Neural progenitor cell (in vitro differentiated cells): ENCODE data around the gene GDPD5. TPM values are rescaled to one million over a fixed set of nuclear protein-coding genes. Genes with fewer than 3 reads are reported as not detected.

Experiments
- DNase-seq: peaks from one replicate; pipeline ENCODE4 v3.0.0-alpha.2; 2016; ENCODE audit warnings: low spot score
- H2AFZ ChIP-seq: fragments of 200-600 bp; sonication (generic); replicated peaks from 2 replicates; pipeline ENCODE4 v1.6.1; 2016; ENCODE audit warnings: antibody characterized with exemption
- H3F3A ChIP-seq: fragments of 200-600 bp; sonication (generic); 2 replicates; pipeline ENCODE4 v1.6.1; 2016; ENCODE audit warnings: antibody characterized with exemption, low read depth
- H3K27ac ChIP-seq: fragments of 200-600 bp; sonication (generic); 2 replicates; pipeline ENCODE4 v1.5.1; 2016; ENCODE audit warnings: mild to moderate bottlenecking
- H3K27me3 ChIP-seq: fragments of 200-600 bp; sonication (generic); 2 replicates; pipeline ENCODE4 v1.6.1; 2016; ENCODE audit warnings: mild to moderate bottlenecking, moderate library complexity
- H3K36me3 ChIP-seq: fragments of 200-600 bp; sonication (generic); 2 replicates; pipeline ENCODE4 v1.5.1; 2016
- H3K4me1 ChIP-seq: fragments of 200-600 bp; sonication (generic); 2 replicates; pipeline ENCODE4 v1.6.1; 2016; ENCODE audit warnings: mixed run types
- H3K4me2 ChIP-seq: fragments of 200-600 bp; sonication (generic); 2 replicates; pipeline ENCODE4 v1.6.1; 2016
- H3K4me3 ChIP-seq: fragments of 200-600 bp; sonication (generic); 2 replicates; pipeline ENCODE4 v1.5.1; 2016
- H3K79me2 ChIP-seq: fragments of 200-600 bp; sonication (generic); 2 replicates; pipeline ENCODE4 v1.6.1; 2016; ENCODE audit warnings: low read depth
- H3K9ac ChIP-seq: fragments of 200-600 bp; sonication (generic); 2 replicates; pipeline ENCODE4 v1.6.1; 2016
- H3K9me3 ChIP-seq: fragments of 200-600 bp; sonication (generic); 2 replicates; pipeline ENCODE4 v1.5.1; 2016; ENCODE audit warnings: low read depth
- H4K20me1 ChIP-seq: fragments of 200-600 bp; sonication (generic); 2 replicates; pipeline ENCODE4 v1.6.1; 2016; ENCODE audit warnings: low read depth
- H3K27ac Mint-ChIP-seq: 3 replicates; pipeline ENCODE4 v1.8.0; 2021; ENCODE audit warnings: mixed read lengths
- H3K27me3 Mint-ChIP-seq: 2 replicates; pipeline ENCODE4 v1.8.0; 2022; ENCODE audit warnings: low read depth, mild to moderate bottlenecking, inconsistent platforms, moderate library complexity, mixed read lengths; ENCODE audit not compliant: insufficient read depth
- H3K36me3 Mint-ChIP-seq: 3 replicates; pipeline ENCODE4 v1.8.0; 2021; ENCODE audit warnings: mixed read lengths
- H3K4me1 Mint-ChIP-seq: 3 replicates; pipeline ENCODE4 v1.8.0; 2021; ENCODE audit warnings: mixed read lengths
- H3K4me3 Mint-ChIP-seq: 3 replicates; pipeline ENCODE4 v1.8.0; 2021; ENCODE audit warnings: mild to moderate bottlenecking, moderate library complexity, mixed read lengths
- H3K9me3 Mint-ChIP-seq: 3 replicates; pipeline ENCODE4 v1.8.0; 2020; ENCODE audit warnings: mixed read lengths
- EZH2 ChIP-seq: fragments of 200-600 bp; sonication (generic); IDR thresholded peaks from 2 replicates; pipeline ENCODE4 v1.6.1; 2017; ENCODE audit warnings: antibody characterized with exemption, mild to moderate bottlenecking, moderate library complexity
- EZH2phosphoT487 ChIP-seq: fragments of 200-600 bp; sonication (generic); IDR thresholded peaks from 2 replicates; pipeline ENCODE4 v1.6.1; 2017; ENCODE audit warnings: antibody characterized with exemption
- total RNA-seq: library from RNA; depleted of rRNA; stranded (reverse); fragments of >200 nt; gene quantifications from 2 replicates; pipeline ENCODE4 v1.2.3, GENCODE V29; 2015; ENCODE audit warnings: low replicate concordance
- TF ChIP-seq, protein P1 (sequence below): fragments of 200-600 bp; sonication (generic); IDR thresholded peaks from 2 replicates; pipeline ENCODE4 v1.5.1; 2017; ENCODE audit warnings: antibody characterized with exemption, mild to moderate bottlenecking

Gene GDPD5
- total RNA-seq, 1 donor from 2014 or later, result 11.3 TPM

GRCh38 chr11:75403037-75403436, 122.7 kb downstream of the GDPD5 start:
- Mint-ChIP-seq H3K4me3 (no peak overlapping the region), H3K27me3 (peaks cover 7% of the 10 kb centered on the region), H3K4me1 (peaks cover 36% of the 10 kb centered on the region), H3K9me3 (no peaks in the 10 kb centered on the region), H3K36me3 (peaks cover 56% of the 10 kb centered on the region), H3K27ac (no peak overlapping the region)
- peaks cover 51% of the 10 kb centered on the region for H3K36me3 ChIP-seq
- peak overlapping the region; percentile 91 for H3K4me2 ChIP-seq
- H3K9me3 ChIP-seq, result no peaks in the 10 kb centered on the region
- no peak for TF ChIP-seq EZH2phosphoT487
- TF ChIP-seq, protein P1, sequence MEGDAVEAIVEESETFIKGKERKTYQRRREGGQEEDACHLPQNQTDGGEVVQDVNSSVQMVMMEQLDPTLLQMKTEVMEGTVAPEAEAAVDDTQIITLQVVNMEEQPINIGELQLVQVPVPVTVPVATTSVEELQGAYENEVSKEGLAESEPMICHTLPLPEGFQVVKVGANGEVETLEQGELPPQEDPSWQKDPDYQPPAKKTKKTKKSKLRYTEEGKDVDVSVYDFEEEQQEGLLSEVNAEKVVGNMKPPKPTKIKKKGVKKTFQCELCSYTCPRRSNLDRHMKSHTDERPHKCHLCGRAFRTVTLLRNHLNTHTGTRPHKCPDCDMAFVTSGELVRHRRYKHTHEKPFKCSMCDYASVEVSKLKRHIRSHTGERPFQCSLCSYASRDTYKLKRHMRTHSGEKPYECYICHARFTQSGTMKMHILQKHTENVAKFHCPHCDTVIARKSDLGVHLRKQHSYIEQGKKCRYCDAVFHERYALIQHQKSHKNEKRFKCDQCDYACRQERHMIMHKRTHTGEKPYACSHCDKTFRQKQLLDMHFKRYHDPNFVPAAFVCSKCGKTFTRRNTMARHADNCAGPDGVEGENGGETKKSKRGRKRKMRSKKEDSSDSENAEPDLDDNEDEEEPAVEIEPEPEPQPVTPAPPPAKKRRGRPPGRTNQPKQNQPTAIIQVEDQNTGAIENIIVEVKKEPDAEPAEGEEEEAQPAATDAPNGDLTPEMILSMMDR, result no peak
- no peak for TF ChIP-seq EZH2
- H3K79me2 ChIP-seq, result peaks cover 88% of the 10 kb centered on the region
- peaks cover 85% of the 10 kb centered on the region for H3F3A ChIP-seq
- H3K4me1 ChIP-seq, result peaks cover 15% of the 10 kb centered on the region
- DNase-seq, result no peak
- H3K4me3 ChIP-seq, result no peak overlapping the region
- no peak overlapping the region for H2AFZ ChIP-seq
- no peaks in the 10 kb centered on the region for H3K27me3 ChIP-seq
- peaks cover 85% of the 10 kb centered on the region for H4K20me1 ChIP-seq
- H3K9ac ChIP-seq, result no peak overlapping the region
- H3K27ac ChIP-seq, result no peak overlapping the region

DNA sequence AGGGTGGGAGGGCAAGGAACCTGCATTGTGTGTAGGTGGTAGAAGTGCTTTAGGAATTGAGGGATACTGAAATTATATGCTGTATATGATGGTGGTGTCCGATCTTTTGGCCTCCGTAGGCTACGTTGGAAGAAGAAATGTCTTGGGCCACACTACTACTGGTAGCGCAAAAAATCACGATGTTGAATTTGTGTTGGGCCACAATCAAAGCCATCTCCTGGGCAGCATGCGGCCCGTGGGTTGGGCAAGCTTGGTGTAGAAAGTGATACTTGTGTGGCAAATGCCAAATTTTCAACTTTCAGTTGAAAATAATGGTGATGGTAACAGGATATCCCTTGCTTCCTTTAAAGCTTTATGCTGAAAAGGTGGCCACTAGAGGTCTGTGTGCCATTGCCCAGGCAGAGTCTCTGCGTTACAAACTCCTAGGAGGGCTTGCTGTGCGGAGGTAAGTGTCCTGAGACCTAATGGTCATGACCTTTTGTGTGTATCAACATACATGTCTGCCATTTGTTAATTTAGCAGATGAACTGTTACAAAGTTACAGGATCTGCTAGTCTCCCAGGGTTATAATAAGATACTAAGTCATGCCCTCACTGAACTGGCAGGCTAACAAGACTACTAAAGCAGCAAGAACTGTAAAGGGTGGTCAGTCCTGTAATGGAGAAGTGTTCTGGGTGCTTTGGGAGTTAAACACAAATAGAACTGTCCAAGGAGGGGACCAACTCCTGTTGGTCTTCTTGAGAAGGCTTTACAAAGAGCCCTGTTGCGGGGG, 123.6 kb downstream of the GDPD5 start:
- H3K9me3 ChIP-seq, result no peaks in the 10 kb centered on the region
- H3K4me2 ChIP-seq, result peak overlapping the region; percentile 91
- H2AFZ ChIP-seq, result no peak overlapping the region
- H3F3A ChIP-seq, result peaks cover 77% of the 10 kb centered on the region
- H3K4me3 Mint-ChIP-seq, result peak overlapping the region; percentile 98
- H3K27ac Mint-ChIP-seq, result no peak overlapping the region
- no peak for TF ChIP-seq EZH2phosphoT487
- TF ChIP-seq, protein P1, result peak; percentile 3
- peaks cover 51% of the 10 kb centered on the region for H3K36me3 Mint-ChIP-seq
- DNase-seq, result no peak
- H3K27me3 ChIP-seq, result no peaks in the 10 kb centered on the region
- H3K4me3 ChIP-seq, result peak overlapping the region; percentile 93
- H3K36me3 ChIP-seq, result peaks cover 51% of the 10 kb centered on the region
- peaks cover 15% of the 10 kb centered on the region for H3K4me1 ChIP-seq
- H3K9me3 Mint-ChIP-seq, result no peaks in the 10 kb centered on the region
- peaks cover 79% of the 10 kb centered on the region for H3K79me2 ChIP-seq
- H3K9ac ChIP-seq, result no peak overlapping the region
- peaks cover 7% of the 10 kb centered on the region for H3K27me3 Mint-ChIP-seq
- peaks cover 31% of the 10 kb centered on the region for H3K4me1 Mint-ChIP-seq
- H3K27ac ChIP-seq, result no peak overlapping the region
- peaks cover 77% of the 10 kb centered on the region for H4K20me1 ChIP-seq

- peaks cover 61% of the 10 kb centered on the region for H3F3A ChIP-seq
- Mint-ChIP-seq H3K27me3 (peaks cover 5% of the 10 kb centered on the region), H3K36me3 (peaks cover 35% of the 10 kb centered on the region), H3K9me3 (no peaks in the 10 kb centered on the region), H3K4me1 (peaks cover 37% of the 10 kb centered on the region), H3K27ac (peak overlapping the region; percentile 98), H3K4me3 (peak overlapping the region; percentile 98)
- H3K4me1 ChIP-seq, result peaks cover 15% of the 10 kb centered on the region
- H4K20me1 ChIP-seq, result peaks cover 58% of the 10 kb centered on the region
- H3K4me3 ChIP-seq, result peak overlapping the region; percentile 93
- H3K9ac ChIP-seq, result peak overlapping the region; percentile 96
- no peak for DNase-seq
- H3K27me3 ChIP-seq, result no peaks in the 10 kb centered on the region
- no peak overlapping the region for H2AFZ ChIP-seq
- H3K9me3 ChIP-seq, result no peaks in the 10 kb centered on the region
- peak overlapping the region; percentile 98 for H3K27ac ChIP-seq
- H3K79me2 ChIP-seq, result peaks cover 60% of the 10 kb centered on the region
- peaks cover 36% of the 10 kb centered on the region for H3K36me3 ChIP-seq
- H3K4me2 ChIP-seq, result peak overlapping the region; percentile 91
- TF ChIP-seq EZH2phosphoT487, result no peak
- TF ChIP-seq EZH2, result no peak
- TF ChIP-seq, protein P1, result no peak
Measured at GRCh38 chr11:75400146-75400865, 125.4 kb downstream of the GDPD5 start.
